HepG2 (cell line): Measurements from ENCODE around the gene WDR87. TPM values are rescaled to one million over a fixed set of nuclear protein-coding genes. Genes with fewer than 3 reads are reported as not detected.

Experiments
- ATAC-seq: fragments of 200-7000 bp; cut with Tn5 transposase; 3 replicates; pipeline ENCODE4 v1.9.1; 2020; ENCODE audit warnings: mild to moderate bottlenecking, moderate library complexity
- BruUV-seq: library from RNA; stranded (reverse); fragments of 400-500 nt; replicated peaks from 2 replicates; lab custom pipeline; 2021; lab: Mats Ljungman, UMichigan
- CTCF ChIA-PET: fragments of 300-600 bp; formaldehyde crosslinking; extraction: SDS; loops from one replicate; lab custom pipeline; 2021; ENCODE audit warnings: low total read pairs, inconsistent platforms, low intra/inter-chr PET ratio; lab: Yijun Ruan, JAX
- POLR2A ChIA-PET: fragments of 350-600 bp; sonication (Branson Sonifier 250); formaldehyde crosslinking; loops from one replicate; lab custom pipeline; 2020; ENCODE audit warnings: antibody characterized with exemption, inconsistent platforms; lab: Yijun Ruan, JAX
- DNase-seq: peaks from one replicate; pipeline ENCODE4 v3.0.0-alpha.2; 2015; ENCODE audit warnings: low spot score
- FAIRE-seq: peaks from 3 replicates; lab custom pipeline; 2011; peaks lifted over from hg19 to GRCh38; lab: Jason Lieb, UNC
- H2AFZ ChIP-seq: one replicate; pipeline ENCODE4 v1.6.1; 2011; ENCODE audit warnings: low read length, inconsistent platforms
- H3K27ac ChIP-seq: fragments of 300-600 bp; 3 replicates; pipeline ENCODE4 v1.8.0; 2011; ENCODE audit warnings: mixed run types, mild to moderate bottlenecking, mixed read lengths, low read length, inconsistent platforms; ENCODE audit not compliant: insufficient read depth; ENCODE audit errors: extremely low read length
- H3K27me3 ChIP-seq, 2 experiments: fragments of 200-600 bp in 1 of 2; 2 replicates in 1 of 2; 3 replicates in 1 of 2; pipeline versions ENCODE4 v1.6.0 to v1.8.0; 2011; ENCODE audit warnings: low read length in 2 of 2, mild to moderate bottlenecking in 2 of 2, moderate library complexity in 2 of 2, inconsistent platforms in 1 of 2; ENCODE audit not compliant: insufficient read depth in 2 of 2, control insufficient read depth in 1 of 2
- H3K36me3 ChIP-seq, 2 experiments: fragments of 200-600 bp in 1 of 2; replicated peaks in 1 of 2; 2 replicates in 1 of 2; 3 replicates in 1 of 2; pipeline versions ENCODE4 v1.5.1 to v1.8.0; 2011; ENCODE audit warnings: low read length in 2 of 2, inconsistent platforms in 1 of 2; ENCODE audit not compliant: insufficient read depth in 2 of 2, control insufficient read depth in 1 of 2
- H3K4me1 ChIP-seq: 2 replicates; pipeline ENCODE4 v1.5.1; 2012; ENCODE audit warnings: low read length, inconsistent platforms; ENCODE audit not compliant: insufficient read depth
- H3K4me2 ChIP-seq: 2 replicates; pipeline ENCODE4 v1.6.0; 2011; ENCODE audit warnings: low read depth, low read length, inconsistent platforms
- H3K4me3 ChIP-seq, 3 experiments: fragments of 200-600 bp in 1 of 3; sonication (generic), shearing (Covaris generic) in 1 of 3; replicated peaks in 1 of 3; 2 replicates each; pipeline ENCODE4 v1.5.1; 2011 to 2016; ENCODE audit warnings: low read length in 3 of 3, inconsistent platforms in 2 of 3, low read depth in 2 of 3, mild to moderate bottlenecking in 2 of 3, control low read depth in 1 of 3, mixed read lengths in 1 of 3; ENCODE audit not compliant: insufficient read depth in 1 of 3
- H3K79me2 ChIP-seq: one replicate; pipeline ENCODE4 v1.6.1; 2011; ENCODE audit warnings: low read length, inconsistent platforms; ENCODE audit not compliant: insufficient read depth
- H3K9ac ChIP-seq: 2 replicates; pipeline ENCODE4 v1.6.0; 2011; ENCODE audit warnings: mild to moderate bottlenecking, low read depth, low read length, inconsistent platforms; ENCODE audit not compliant: insufficient read depth
- H3K9me3 ChIP-seq: 2 replicates; pipeline ENCODE4 v1.5.1; 2012; ENCODE audit warnings: mild to moderate bottlenecking, low read length
- H4K20me1 ChIP-seq: 2 replicates; pipeline ENCODE4 v1.6.0; 2011; ENCODE audit warnings: inconsistent platforms, mild to moderate bottlenecking, low read length, moderate library complexity; ENCODE audit not compliant: insufficient read depth
- BRD4 ChIP-seq: sonication (generic); formaldehyde crosslinking; IDR thresholded peaks from 2 replicates; pipeline ENCODE4 v1.4.0; 2020; ENCODE audit warnings: missing genetic modification reagents
- CEBPG ChIP-seq: IDR thresholded peaks from 2 replicates; pipeline ENCODE4 v1.6.1; 2016
- HOXA9 ChIP-seq: sonication (generic); formaldehyde crosslinking; IDR thresholded peaks from 2 replicates; pipeline ENCODE4 v1.8.1; 2022; ENCODE audit warnings: missing genetic modification reagents, mild to moderate bottlenecking, moderate library complexity, borderline replicate concordance
- NFE2L1 ChIP-seq: sonication (generic); formaldehyde crosslinking; IDR thresholded peaks from 2 replicates; pipeline ENCODE4 v1.4.0; 2020; ENCODE audit warnings: missing genetic modification reagents, mild to moderate bottlenecking, borderline replicate concordance
- NFKBIZ ChIP-seq: IDR thresholded peaks from 2 replicates; pipeline ENCODE4 v1.6.1; 2018; ENCODE audit warnings: missing genetic modification reagents, missing compliant biosample characterization
- PRDM4 ChIP-seq: sonication (generic); formaldehyde crosslinking; IDR thresholded peaks from 2 replicates; pipeline ENCODE4 v1.9.0; 2021; ENCODE audit warnings: missing genetic modification reagents, borderline replicate concordance
- SYNCRIP ChIP-seq: fragments of 200-400 bp; formaldehyde crosslinking; IDR thresholded peaks from 2 replicates; pipeline ENCODE4 v1.6.1; 2018; ENCODE audit warnings: mild to moderate bottlenecking, low read depth, low read length; ENCODE audit not compliant: insufficient read depth
- YEATS2 ChIP-seq: sonication (generic); formaldehyde crosslinking; IDR thresholded peaks from 2 replicates; pipeline ENCODE4 v1.4.0; 2020; ENCODE audit warnings: missing genetic modification reagents, borderline replicate concordance
- ZNF326 ChIP-seq: sonication (generic); formaldehyde crosslinking; IDR thresholded peaks from 2 replicates; pipeline ENCODE4 v1.4.0; 2020; ENCODE audit warnings: missing genetic modification reagents, borderline replicate concordance
- WGBS: methylation state at CpG from one replicate; pipeline ENCODE4 v1.1.6; 2017; ENCODE audit warnings: low lambda C conversion rate; 5-methylcytosine and 5-hydroxymethylcytosine counted together
- in situ Hi-C: cut with HindIII; loops from 2 replicates; pipeline ENCODE4 v1.10.0; 2017; ENCODE audit warnings: low pct_unique_long_range_greater_than_20kb; ENCODE audit not compliant: extremely low pct_ligation_motif_present
- intact Hi-C: fragments of 100-400 bp; cut with micrococcal nuclease; formaldehyde crosslinking; loops from one replicate; pipeline ENCODE4 v1.10.0; 2022; ENCODE audit not compliant: unreplicated experiment
- polyA plus RNA-seq, 8 experiments: library from polyadenylated mRNA; depleted of rRNA in 3 of 8; stranded (reverse) in 7 of 8; unstranded in 1 of 8; fragments of >200 nt; fragmentation: Illumina TruSeq in 4 of 8; extraction: Trizol in 4 of 8; gene quantifications; 2 replicates each; pipeline versions ENCODE4 v1.2.1 to v1.2.3, GENCODE V29; 2011 to 2016; ENCODE audit warnings: low read depth in 4 of 8, missing spikeins in 1 of 8, mixed read lengths in 1 of 8; ENCODE audit not compliant: insufficient read depth in 1 of 8
- total RNA-seq, 5 experiments: library from RNA; depleted of rRNA; stranded (reverse); fragments of >200 nt; fragmentation: Illumina TruSeq; extraction: Trizol; gene quantifications; 2 replicates each; pipeline ENCODE4 v1.2.3, GENCODE V29; 2016; ENCODE audit warnings: low read depth in 1 of 5
- TF ChIP-seq, protein P1 (sequence below): sonication (generic); formaldehyde crosslinking; IDR thresholded peaks from 2 replicates; pipeline ENCODE4 v1.5.0; 2020; ENCODE audit warnings: mild to moderate bottlenecking, missing genetic modification reagents, borderline replicate concordance
- TF ChIP-seq, protein P2 (sequence below): sonication (generic); formaldehyde crosslinking; IDR thresholded peaks from 2 replicates; pipeline ENCODE4 v1.4.0; 2020; ENCODE audit warnings: missing genetic modification reagents, mild to moderate bottlenecking, borderline replicate concordance
- TF ChIP-seq, protein P3 (sequence below), 2 experiments: fragments of 450-650 bp in 1 of 2; sonication (generic) in 1 of 2; formaldehyde crosslinking; IDR thresholded peaks; 2 replicates each; pipeline versions ENCODE4 v1.5.0 to v1.8.0; 2020 to 2022; ENCODE audit warnings: mild to moderate bottlenecking in 1 of 2, missing genetic modification reagents in 1 of 2
- TF ChIP-seq, protein P4 (sequence below): IDR thresholded peaks from 2 replicates; pipeline ENCODE4 v1.6.1; 2016; ENCODE audit warnings: low read depth

The WDR87 gene
- total and polyA plus RNA-seq, 2 of the 13 experiments (the other 11 are each of a cell fraction or from before 2014, with no cell fraction given): not detected

- no peak for TF ChIP-seq PRDM4 (CRISPR knock-in tag)
- TF ChIP-seq, protein P1, sequence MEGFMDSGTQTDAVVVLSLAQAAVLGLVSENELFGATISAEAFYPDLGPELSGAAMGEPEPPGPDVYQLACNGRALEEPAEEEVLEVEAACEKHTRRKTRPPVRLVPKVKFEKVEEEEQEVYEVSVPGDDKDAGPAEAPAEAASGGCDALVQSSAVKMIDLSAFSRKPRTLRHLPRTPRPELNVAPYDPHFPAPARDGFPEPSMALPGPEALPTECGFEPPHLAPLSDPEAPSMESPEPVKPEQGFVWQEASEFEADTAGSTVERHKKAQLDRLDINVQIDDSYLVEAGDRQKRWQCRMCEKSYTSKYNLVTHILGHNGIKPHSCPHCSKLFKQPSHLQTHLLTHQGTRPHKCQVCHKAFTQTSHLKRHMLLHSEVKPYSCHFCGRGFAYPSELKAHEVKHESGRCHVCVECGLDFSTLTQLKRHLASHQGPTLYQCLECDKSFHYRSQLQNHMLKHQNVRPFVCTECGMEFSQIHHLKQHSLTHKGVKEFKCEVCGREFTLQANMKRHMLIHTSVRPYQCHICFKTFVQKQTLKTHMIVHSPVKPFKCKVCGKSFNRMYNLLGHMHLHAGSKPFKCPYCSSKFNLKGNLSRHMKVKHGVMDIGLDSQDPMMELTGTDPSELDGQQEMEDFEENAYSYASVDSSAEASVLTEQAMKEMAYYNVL: no peak
Measured at GRCh38 chr19:37948362-37948761, 42.0 kb upstream of the WDR87 start (continued).

GRCh38 chr19:37947778-37948177 lies 41.4 kb upstream of the WDR87 start:
- ATAC-seq (no peak), FAIRE-seq (no peak), DNase-seq (no peak)
- intact Hi-C loops (no loop called here), in situ Hi-C loops (no loop called here)
- 96% methylated on average over 4 of the region's 5 CpGs for WGBS
- BruUV-seq: no TSS peak
- ChIA-PET POLR2A (no interaction called here), CTCF (no interaction called here)
- H3K4me3 ChIP-seq: no peak overlapping the region
- peaks cover 26% of the 10 kb centered on the region for H3K4me1 ChIP-seq
- peaks cover 10% of the 10 kb centered on the region for H3K79me2 ChIP-seq
- no peaks in the 10 kb centered on the region; a peak in 1 of 5 replicates for H3K27me3 ChIP-seq
- no peaks in the 10 kb centered on the region; the same call in none of the 2 replicates for H4K20me1 ChIP-seq
- H3K36me3 ChIP-seq: no peaks in the 10 kb centered on the region
- no peak overlapping the region for H3K27ac ChIP-seq
- H3K9ac ChIP-seq: no peak overlapping the region
- no peak overlapping the region for H2AFZ ChIP-seq
- H3K9me3 ChIP-seq: no peaks in the 10 kb centered on the region
- no peak overlapping the region for H3K4me2 ChIP-seq
- no peak for TF ChIP-seq HOXA9 (CRISPR knock-in tag)
- TF ChIP-seq, protein P2, sequence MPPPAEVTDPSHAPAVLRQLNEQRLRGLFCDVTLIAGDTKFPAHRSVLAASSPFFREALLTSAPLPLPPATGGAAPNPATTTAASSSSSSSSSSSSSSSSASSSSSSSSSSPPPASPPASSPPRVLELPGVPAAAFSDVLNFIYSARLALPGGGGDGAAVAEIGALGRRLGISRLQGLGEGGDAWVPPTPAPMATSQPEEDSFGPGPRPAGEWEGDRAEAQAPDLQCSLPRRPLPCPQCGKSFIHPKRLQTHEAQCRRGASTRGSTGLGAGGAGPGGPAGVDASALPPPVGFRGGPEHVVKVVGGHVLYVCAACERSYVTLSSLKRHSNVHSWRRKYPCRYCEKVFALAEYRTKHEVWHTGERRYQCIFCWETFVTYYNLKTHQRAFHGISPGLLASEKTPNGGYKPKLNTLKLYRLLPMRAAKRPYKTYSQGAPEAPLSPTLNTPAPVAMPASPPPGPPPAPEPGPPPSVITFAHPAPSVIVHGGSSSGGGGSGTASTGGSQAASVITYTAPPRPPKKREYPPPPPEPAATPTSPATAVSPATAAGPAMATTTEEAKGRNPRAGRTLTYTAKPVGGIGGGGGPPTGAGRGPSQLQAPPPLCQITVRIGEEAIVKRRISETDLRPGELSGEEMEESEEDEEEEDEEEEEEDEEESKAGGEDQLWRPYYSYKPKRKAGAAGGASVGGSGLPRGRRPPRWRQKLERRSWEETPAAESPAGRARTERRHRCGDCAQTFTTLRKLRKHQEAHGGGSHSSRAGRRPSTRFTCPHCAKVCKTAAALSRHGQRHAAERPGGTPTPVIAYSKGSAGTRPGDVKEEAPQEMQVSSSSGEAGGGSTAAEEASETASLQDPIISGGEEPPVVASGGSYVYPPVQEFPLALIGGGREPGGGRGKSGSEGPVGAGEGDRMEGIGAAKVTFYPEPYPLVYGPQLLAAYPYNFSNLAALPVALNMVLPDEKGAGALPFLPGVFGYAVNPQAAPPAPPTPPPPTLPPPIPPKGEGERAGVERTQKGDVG (CRISPR knock-in tag): no peak
- no peak for TF ChIP-seq NFE2L1 (CRISPR knock-in tag)
- TF ChIP-seq CEBPG (CRISPR knock-in tag): no peak
- no peak for TF ChIP-seq YEATS2
- no peak for TF ChIP-seq SYNCRIP
- TF ChIP-seq, protein P3, sequence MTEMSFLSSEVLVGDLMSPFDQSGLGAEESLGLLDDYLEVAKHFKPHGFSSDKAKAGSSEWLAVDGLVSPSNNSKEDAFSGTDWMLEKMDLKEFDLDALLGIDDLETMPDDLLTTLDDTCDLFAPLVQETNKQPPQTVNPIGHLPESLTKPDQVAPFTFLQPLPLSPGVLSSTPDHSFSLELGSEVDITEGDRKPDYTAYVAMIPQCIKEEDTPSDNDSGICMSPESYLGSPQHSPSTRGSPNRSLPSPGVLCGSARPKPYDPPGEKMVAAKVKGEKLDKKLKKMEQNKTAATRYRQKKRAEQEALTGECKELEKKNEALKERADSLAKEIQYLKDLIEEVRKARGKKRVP (CRISPR knock-in tag; IDR thresholded peaks at IDR 0.05): no peak
- no peak for TF ChIP-seq BRD4
- TF ChIP-seq, protein P4, sequence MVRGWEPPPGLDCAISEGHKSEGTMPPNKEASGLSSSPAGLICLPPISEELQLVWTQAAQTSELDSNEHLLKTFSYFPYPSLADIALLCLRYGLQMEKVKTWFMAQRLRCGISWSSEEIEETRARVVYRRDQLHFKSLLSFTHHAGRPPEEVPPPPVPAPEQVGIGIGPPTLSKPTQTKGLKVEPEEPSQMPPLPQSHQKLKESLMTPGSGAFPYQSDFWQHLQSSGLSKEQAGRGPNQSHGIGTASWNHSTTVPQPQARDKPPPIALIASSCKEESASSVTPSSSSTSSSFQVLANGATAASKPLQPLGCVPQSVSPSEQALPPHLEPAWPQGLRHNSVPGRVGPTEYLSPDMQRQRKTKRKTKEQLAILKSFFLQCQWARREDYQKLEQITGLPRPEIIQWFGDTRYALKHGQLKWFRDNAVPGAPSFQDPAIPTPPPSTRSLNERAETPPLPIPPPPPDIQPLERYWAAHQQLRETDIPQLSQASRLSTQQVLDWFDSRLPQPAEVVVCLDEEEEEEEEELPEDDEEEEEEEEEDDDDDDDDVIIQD (CRISPR knock-in tag): no peak
- no peak for TF ChIP-seq ZNF326
- no peak for TF ChIP-seq NFKBIZ (CRISPR knock-in tag)
